Bronchial epithelial cell (primary cell): Measurements from ENCODE around the gene FRMD5. TPM values are rescaled to one million over a fixed set of nuclear protein-coding genes. Genes with fewer than 3 reads are reported as not detected.

Source experiments
- DNase-seq: peaks from one replicate; pipeline ENCODE4 v3.0.0-alpha.2; 2010; ENCODE audit warnings: low read depth
- FAIRE-seq: peaks from 2 replicates; lab custom pipeline; 2011; peaks lifted over from hg19 to GRCh38; lab: Jason Lieb, UNC
- H3K27me3 ChIP-seq: 2 replicates; pipeline ENCODE4 v1.5.1; 2011; ENCODE audit warnings: low read length; ENCODE audit not compliant: control insufficient read depth, insufficient read depth
- H3K36me3 ChIP-seq: 2 replicates; pipeline ENCODE4 v1.5.1; 2011; ENCODE audit warnings: low read length; ENCODE audit not compliant: control insufficient read depth, insufficient read depth
- H3K4me3 ChIP-seq: 2 replicates; pipeline ENCODE4 v1.5.1; 2011; ENCODE audit warnings: mild to moderate bottlenecking, low read depth, low read length, control low read depth
- CTCF ChIP-seq: IDR thresholded peaks from 2 replicates; pipeline ENCODE4 v1.5.1; 2011; ENCODE audit warnings: mild to moderate bottlenecking, moderate library complexity, low read length, control low read depth, inconsistent platforms; ENCODE audit not compliant: insufficient read depth, severe bottlenecking
- total RNA-seq: library from RNA; depleted of rRNA; stranded (reverse); fragments of >200 nt; gene quantifications from 2 replicates; pipeline ENCODE4 v1.2.1, GENCODE V29; 2014

FRMD5 gene
- total RNA-seq, 1 donor from 2014 or later = 1.3 TPM

GRCh38 chr15:43878446-43878845 is 316.6 kb downstream of the FRMD5 start:
- no peak overlapping the region for H3K4me3 ChIP-seq
- FAIRE-seq (no peak), DNase-seq (no peak)
- no peak for TF ChIP-seq CTCF
- H3K36me3 ChIP-seq = no peaks in the 10 kb centered on the region
- H3K27me3 ChIP-seq = no peaks in the 10 kb centered on the region

DNA sequence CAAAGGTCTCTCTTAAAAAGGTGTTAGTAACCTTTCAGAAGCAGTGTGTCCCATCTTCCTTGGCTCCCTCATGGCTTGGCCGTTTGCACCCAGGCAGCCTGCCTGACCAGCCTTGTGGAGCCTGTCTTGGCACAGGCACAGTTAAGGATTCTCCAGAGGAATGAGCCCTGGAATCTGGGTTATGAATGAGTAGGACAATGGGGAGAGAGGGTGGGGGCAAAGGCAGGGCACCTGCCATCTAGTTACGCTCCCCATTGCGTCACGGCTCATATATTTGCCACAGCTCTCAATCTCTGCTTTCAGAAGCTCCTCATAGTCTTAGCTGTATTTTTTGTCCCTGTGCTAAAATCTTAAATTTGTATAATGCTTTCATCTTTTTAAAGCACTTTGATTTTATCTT is 317.7 kb downstream of the FRMD5 start:
- H3K27me3 ChIP-seq = no peaks in the 10 kb centered on the region
- TF ChIP-seq CTCF = no peak
- no peak for DNase-seq
- no peak for FAIRE-seq
- H3K36me3 ChIP-seq = no peaks in the 10 kb centered on the region
- H3K4me3 ChIP-seq = no peak overlapping the region

GRCh38 chr15:43876872-43877271 is 318.2 kb downstream of the FRMD5 start:
- no peak for FAIRE-seq
- no peak for TF ChIP-seq CTCF
- Histone ChIP-seq H3K4me3 (no peak overlapping the region), H3K36me3 (no peaks in the 10 kb centered on the region), H3K27me3 (no peaks in the 10 kb centered on the region)
- DNase-seq = no peak

DNA sequence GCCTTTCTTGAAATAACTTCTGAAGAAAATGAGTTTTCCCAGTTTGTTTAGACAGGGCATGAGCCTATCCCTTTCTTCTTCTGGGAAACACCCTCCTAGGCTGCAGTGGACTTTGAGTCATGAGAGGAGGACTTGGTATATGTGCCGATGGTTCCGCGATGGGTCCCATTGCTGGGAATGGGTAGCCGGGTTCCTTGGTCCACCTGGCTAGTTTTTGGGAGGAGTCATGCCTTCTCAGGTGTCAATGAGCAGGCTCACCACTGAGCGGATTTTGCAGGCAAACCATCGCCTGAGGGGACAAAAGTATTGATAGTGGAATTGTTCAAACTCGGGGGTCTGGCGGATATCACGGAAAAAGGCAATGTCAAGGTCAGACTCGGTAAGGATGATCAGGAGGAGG is 321.4 kb downstream of the FRMD5 start:
- TF ChIP-seq CTCF = no peak

GRCh38 chr15:43872416-43873020 is 322.6 kb downstream of the FRMD5 start:
- DNase-seq = peak; percentile 64
- H3K27me3 ChIP-seq = no peaks in the 10 kb centered on the region
- TF ChIP-seq CTCF = peak; percentile 69
- no peak for FAIRE-seq
- H3K4me3 ChIP-seq = no peak overlapping the region
- no peaks in the 10 kb centered on the region for H3K36me3 ChIP-seq

More for the DNA sequence above, 321.4 kb downstream of the FRMD5 start:
- DNase-seq (no peak), FAIRE-seq (no peak)
- Histone ChIP-seq H3K27me3 (no peaks in the 10 kb centered on the region), H3K4me3 (no peak overlapping the region), H3K36me3 (no peaks in the 10 kb centered on the region)

DNA sequence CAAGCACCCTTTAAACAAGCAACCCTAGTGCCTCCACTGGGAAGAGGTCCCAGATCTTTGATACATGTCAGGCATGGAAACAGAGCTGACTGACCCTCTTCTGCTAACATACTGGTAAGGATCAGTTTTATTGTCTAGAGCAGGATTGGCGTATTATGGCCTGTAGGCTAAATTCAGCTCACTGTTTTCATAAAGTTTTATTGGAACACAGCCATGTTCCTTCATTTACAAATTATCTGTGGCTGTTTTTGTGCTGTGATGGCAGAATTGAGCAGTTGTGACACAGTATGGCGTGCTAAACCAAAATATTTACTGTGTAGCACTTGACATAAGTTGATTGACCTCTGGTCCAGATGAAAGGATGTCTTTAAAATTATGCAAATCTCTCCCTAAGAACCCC is 323.2 kb downstream of the FRMD5 start:
- no peak overlapping the region for H3K4me3 ChIP-seq
- no peaks in the 10 kb centered on the region for H3K27me3 ChIP-seq
- DNase-seq = no peak
- no peak for FAIRE-seq
- no peak for TF ChIP-seq CTCF
- H3K36me3 ChIP-seq = no peaks in the 10 kb centered on the region
